ENCODE measurements around the gene JAM3. TPM values are rescaled to one million over a fixed set of nuclear protein-coding genes. Genes with fewer than 3 reads are reported as not detected.

Gene JAM3
- total RNA-seq, 1 donor from 2014 or later = 101 TPM

GRCh38 chr11:134039726-134040385, 29.0 kb upstream of the JAM3 start:
- no peak for DNase-seq
- Mint-ChIP-seq H3K36me3 (ENCODE audit: unreplicated experiment) (no peaks in the 10 kb centered on the region), H3K27ac (ENCODE audit: unreplicated experiment) (peak overlapping the region; percentile 92), H3K27me3 (ENCODE audit: unreplicated experiment) (peaks cover 11% of the 10 kb centered on the region), H3K9me3 (ENCODE audit: unreplicated experiment) (peaks cover 13% of the 10 kb centered on the region), H3K4me3 (ENCODE audit: unreplicated experiment) (peak overlapping the region; percentile 75), H3K4me1 (ENCODE audit: low read depth, unreplicated experiment) (peaks cover 50% of the 10 kb centered on the region)
- TF ChIP-seq CTCF (IDR thresholded peaks at IDR 0.05; ENCODE audit: partially characterized antibody, unreplicated experiment) = no peak

DNA sequence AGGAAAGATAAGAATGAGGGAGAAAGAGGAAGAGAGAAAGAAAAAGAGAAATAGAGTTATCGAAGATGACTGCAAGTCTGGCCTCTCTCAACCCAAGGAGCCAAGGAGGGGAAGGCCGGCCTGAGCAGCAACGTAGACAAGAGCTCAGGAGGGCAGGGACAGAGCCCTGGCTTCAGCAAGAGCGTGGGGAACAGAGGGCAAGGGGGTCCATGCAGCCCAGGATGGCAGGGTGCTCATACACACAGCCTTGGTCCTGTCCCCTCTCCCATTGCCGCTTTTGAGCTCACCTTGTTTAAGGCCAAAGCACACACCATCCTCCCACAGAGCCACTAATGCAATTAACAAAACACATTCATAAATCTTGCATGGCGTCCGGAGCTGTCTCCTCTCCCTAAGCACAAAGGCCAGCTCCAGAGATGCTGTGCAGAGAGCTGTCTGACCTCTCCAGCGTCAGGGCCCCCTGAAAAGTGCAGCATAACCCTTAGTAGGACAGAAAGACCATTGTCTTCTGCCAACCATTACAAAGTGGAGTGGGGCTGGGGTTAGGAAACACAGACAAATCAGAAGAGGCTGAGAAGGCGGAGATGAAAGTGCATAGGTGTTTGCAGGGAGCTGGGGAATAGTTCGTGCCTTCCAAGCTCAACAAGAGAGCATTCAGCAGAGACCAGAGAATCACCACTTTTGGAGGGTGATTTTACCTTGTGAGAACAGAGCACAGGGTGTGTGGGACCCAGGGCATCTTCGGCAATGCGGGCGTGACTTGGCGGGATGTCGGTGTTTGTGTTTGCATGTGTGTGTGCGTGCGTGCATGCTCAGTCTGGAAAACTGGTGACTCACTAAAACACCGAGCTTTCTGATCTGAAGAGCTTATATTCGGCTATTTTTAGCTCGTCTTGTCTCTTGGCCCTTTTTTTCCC, 28.2 kb upstream of the JAM3 start:
- peaks cover 13% of the 10 kb centered on the region for H3K9me3 Mint-ChIP-seq (ENCODE audit: unreplicated experiment)
- no peak for TF ChIP-seq CTCF (IDR thresholded peaks at IDR 0.05; ENCODE audit: partially characterized antibody, unreplicated experiment)
- peak overlapping the region; percentile 75 for H3K4me3 Mint-ChIP-seq (ENCODE audit: unreplicated experiment)
- DNase-seq = no peak
- no peaks in the 10 kb centered on the region for H3K36me3 Mint-ChIP-seq (ENCODE audit: unreplicated experiment)
- H3K27ac Mint-ChIP-seq (ENCODE audit: unreplicated experiment) = peak overlapping the region; percentile 92
- H3K4me1 Mint-ChIP-seq (ENCODE audit: low read depth, unreplicated experiment) = peaks cover 47% of the 10 kb centered on the region
- H3K27me3 Mint-ChIP-seq (ENCODE audit: unreplicated experiment) = peaks cover 14% of the 10 kb centered on the region

- Mint-ChIP-seq H3K27ac (ENCODE audit: unreplicated experiment) (peak overlapping the region; percentile 92), H3K4me1 (ENCODE audit: low read depth, unreplicated experiment) (peaks cover 48% of the 10 kb centered on the region), H3K4me3 (ENCODE audit: unreplicated experiment) (peak overlapping the region; percentile 75), H3K36me3 (ENCODE audit: unreplicated experiment) (no peaks in the 10 kb centered on the region), H3K9me3 (ENCODE audit: unreplicated experiment) (peaks cover 13% of the 10 kb centered on the region), H3K27me3 (ENCODE audit: unreplicated experiment) (peaks cover 12% of the 10 kb centered on the region)
- no peak for TF ChIP-seq CTCF (IDR thresholded peaks at IDR 0.05; ENCODE audit: partially characterized antibody, unreplicated experiment)
- DNase-seq = no peak
These were observed 27.5 kb upstream of the JAM3 start for GRCh38 chr11:134041349-134041748.

DNA sequence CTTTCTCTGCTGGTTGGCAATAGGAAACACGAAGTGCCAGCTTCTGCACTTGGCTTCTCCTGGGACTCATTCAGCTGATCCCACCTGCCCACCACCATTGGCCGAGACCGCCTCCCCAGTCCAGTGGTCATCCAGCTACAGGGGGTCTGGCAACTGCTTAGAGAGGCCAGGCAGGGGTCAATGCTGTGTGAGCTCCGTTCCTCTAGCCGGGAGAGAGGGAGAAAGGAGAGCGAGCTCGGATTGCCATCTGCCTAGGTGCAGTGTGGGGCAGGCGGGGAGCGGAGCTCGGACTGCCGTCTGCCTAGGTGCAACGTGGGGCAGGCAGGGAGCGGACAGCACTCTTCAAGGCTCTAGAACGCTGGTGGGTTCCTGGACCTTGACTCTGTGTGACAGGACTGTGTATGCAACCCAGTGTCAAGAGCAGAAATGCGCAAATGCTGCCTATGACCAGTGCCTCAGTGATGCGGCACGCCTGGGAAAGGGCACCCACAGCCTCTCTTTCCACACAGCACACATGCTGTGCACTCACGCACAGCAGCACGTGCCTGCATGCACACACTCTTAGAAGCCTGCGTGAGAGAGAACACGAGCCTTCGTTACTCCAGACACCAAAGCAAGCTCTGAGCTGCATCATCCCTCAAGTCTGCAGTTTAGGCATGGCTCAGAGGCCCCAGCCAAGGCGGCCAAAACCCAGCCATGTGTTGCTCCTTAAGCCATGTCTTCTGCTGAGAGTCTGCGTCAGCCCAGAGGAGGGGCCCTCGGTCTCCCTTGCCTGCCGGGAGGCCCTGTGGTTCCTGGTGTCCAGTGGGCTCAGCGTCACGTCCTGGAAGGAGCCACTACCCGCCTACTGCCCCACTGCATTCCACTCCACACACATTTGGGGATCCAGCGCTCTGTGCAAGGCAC, 26.8 kb upstream of the JAM3 start:
- no peak for TF ChIP-seq CTCF (IDR thresholded peaks at IDR 0.05; ENCODE audit: partially characterized antibody, unreplicated experiment)
- Mint-ChIP-seq H3K27me3 (ENCODE audit: unreplicated experiment) (peaks cover 16% of the 10 kb centered on the region), H3K4me1 (ENCODE audit: low read depth, unreplicated experiment) (peaks cover 52% of the 10 kb centered on the region), H3K9me3 (ENCODE audit: unreplicated experiment) (peaks cover 15% of the 10 kb centered on the region), H3K4me3 (ENCODE audit: unreplicated experiment) (no peak overlapping the region), H3K27ac (ENCODE audit: unreplicated experiment) (no peak overlapping the region), H3K36me3 (ENCODE audit: unreplicated experiment) (no peaks in the 10 kb centered on the region)
- DNase-seq = no peak

Measured in glutamatergic neuron (in vitro differentiated cells).